HG03457 (cell line): ENCODE data around the gene MFAP5.
"Not testable (repeated sequence)": the region's sequence is repeated elsewhere in the genome, so short reads cannot be mapped to it uniquely, and the experiment has no call there.

Experiments
- ATAC-seq: cut with Tn5 transposase; IDR thresholded peaks from one replicate; pipeline ENCODE4 v1.9.1; 2021; ENCODE audit warnings: moderate number of reproducible peaks; ENCODE audit not compliant: unreplicated experiment

MFAP5 gene

DNA sequence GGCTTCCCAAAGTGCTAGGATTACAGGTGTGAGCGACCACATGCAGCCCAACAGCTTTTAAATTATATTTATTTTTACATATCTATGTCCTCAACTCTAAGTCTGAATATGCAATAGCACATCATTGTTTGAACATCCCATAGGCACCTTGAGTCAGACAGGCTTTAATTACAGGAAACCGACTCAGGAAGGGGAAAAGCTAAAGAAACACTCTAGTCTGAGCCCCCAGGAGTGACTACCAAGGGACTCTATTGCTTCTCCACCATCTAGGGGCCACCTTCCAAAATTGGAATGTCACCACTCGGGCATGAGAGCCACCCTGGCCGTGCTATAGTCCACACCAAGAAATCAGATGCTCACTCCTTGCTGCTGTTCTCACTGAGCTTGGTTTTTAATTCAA, 14.0 kb upstream of the MFAP5 start:
- ATAC-seq, result no peak

GRCh38 chr12:8675591-8676036, 13.0 kb upstream of the MFAP5 start:
- ATAC-seq, result no peak

DNA sequence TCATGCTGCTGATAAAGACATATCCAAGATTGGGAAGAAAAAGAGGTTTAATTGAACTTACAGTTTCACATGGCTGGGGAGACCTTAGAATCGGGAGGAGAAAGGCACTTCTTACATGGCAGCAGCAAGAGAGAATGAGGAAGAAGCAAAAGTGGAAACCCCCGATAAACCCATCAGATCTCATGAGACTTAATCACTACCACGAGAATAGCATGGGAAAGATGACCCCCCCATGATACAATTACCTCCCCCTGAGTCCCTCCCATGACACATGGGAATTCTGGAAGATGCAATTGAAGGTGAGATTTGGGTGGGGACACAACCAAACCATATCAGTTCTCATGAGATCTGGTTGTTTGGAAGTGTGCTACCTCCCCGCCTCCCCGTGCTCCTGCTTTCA, 9.8 kb upstream of the MFAP5 start:
- ATAC-seq, result no peak

DNA sequence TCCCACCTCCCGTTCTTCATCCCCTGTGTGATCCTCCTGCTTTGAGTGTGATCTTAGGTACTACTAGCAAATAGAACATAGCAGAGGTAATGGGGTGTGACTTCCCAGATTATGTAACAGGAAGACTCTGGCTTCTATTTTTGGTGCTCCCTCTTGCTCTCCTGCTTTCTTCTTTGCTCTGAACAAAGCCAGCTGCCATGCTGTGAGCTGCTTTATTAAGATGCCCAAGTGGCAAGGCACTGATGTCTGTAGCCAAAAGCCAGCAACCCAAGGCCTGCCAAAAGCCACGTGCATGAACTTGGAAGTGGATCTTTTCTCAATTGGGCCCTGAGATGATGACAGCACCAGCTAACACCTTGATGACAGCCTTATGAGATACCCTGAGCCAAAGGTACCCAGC, 5.8 kb upstream of the MFAP5 start:
- no peak for ATAC-seq

GRCh38 chr12:8667270-8667669, 4.6 kb upstream of the MFAP5 start:
- ATAC-seq, result no peak

DNA sequence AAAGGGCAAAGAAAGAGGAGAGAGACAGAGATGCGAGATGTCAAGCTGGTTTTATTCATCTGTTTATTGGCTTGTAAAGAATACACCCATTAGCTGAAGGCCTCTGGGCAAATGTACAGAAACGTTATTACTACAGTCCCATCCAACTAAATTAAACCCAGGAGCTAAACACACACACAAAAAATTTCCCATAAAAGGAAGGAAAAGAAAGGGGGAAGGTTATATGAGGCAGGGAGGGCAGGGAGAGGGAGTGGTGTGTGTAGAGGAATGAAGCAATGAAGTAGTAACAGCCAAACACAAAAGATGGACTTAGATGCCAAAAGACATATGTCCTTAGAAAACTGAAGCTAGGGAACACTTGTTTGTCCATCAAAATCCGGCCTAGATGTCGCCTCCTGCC, 3.1 kb upstream of the MFAP5 start:
- no peak for ATAC-seq

DNA sequence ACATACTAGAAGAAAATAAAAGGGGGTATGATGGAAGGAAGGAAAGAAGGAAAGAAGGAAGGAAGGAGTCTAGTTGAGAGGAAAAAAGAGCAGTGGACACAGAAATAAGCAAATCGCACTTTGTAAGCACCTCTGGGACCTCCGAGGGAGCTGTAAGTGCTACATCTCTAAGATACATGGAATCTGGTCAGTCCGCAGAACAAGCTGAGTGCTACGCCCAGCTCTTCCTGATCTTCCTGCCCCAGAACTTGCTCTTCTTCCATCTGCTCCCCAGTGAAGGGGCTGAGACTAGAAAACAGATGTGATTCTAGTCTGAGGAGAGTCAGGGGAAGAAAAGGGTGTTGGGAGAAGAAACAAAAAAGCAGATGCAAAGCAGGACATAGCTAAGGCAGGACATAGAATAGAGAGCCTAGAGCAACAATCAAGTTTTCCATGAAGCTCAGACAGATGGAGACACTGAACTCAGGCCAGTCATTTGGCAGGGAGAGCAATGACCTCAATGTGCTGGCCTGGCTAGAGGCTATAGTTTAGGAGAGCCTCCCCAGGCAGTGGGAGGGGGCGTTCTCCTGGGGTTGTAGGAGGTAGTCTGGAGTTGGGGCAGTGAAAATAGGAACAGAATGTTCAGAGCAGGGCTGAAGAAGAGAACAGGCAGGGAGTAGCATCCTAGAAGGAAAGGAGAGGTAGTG, 1.7 kb upstream of the MFAP5 start:
- no peak for ATAC-seq

GRCh38 chr12:8661751-8662150, 875 bp downstream of the MFAP5 start:
- ATAC-seq, result no peak

- ATAC-seq, result no peak
Measured at GRCh38 chr12:8661016-8661415, 1.6 kb downstream of the MFAP5 start.

DNA sequence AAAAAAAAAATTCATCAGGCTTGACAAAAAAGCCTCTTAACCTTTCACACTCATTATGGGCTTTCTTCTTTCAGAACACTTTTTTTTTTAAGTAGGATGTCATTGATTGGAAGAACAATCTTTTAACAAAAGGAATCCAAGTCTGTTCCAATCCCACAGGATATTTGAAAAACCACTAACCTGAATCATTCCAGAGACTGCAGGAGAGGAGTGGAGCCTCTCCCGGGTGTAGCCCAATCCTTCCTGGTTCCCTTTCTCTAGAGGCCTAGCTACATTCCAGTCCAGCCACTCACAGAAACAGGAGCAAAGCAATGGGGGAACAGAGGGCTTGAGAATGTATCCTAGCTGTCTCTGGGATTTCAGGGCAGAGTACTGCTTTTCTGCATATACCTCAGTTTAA, 4.3 kb downstream of the MFAP5 start:
- ATAC-seq, result no peak

DNA sequence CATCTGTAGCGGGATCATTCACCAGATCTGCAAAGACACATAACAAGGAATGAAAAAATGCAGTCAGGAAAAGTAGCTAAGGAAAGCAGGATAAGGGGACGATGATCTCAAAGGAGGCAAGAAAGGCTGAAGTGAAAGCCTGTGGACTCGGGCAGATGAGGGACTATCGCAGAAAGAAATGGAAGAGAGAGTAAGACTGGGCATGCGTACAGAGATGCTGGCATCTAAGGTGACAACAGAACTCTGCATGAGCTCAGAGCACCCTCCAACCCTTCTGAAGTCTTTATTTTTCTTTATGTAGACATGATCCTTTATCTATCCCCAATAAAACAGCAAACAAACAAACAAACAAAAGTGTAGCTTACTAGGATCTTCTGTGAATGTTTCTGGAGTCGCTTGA, 7.2 kb downstream of the MFAP5 start:
- ATAC-seq, result no peak

DNA sequence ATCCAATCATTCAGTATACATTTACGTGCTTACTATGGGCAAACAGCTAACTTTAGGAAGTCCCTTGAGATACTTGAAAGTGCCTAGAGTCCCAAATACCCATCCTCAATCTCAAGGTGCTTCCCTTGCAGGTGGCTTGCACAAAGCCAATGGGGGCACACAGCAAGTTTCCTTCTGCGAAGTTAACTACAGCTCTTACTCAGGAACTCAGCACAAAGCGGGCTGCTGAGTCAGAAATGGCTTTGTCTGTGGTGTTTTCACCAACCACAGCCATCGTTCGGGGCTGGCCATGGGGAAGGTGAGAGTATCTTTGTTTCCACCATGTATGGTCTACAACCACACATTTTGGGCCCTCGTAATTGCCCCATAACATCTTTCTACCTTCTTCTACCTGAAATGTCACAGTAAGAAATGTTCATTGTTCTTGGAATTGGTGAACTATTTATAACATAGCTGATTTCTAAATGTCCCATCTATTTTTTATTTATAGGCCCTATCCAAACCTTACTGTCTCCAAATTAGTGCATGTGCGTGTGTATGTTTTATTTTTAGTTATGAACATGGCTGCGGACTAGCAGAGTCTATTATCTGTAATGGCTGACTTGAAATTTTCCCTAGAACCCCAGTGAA, 13.9 kb downstream of the MFAP5 start:
- peak; percentile 70 for ATAC-seq

DNA sequence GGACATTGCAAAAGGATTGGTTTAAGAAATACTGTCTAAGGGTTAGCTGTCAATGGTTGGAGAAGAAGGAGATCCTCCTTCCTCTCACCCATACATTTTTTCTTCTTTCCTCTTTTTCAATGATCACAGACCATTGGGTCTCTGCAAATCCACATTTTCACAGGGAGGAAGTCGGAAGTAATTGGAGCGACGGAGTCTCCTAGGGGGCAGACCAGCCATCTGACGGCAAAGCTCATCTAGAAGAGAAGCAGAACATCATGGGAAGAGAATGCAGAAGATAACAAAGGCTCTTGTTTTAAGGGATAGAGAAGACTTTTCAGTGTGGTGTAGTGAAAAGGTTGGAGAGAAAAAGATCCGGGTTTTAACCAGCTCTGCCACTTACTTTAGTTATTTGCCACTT, 14.7 kb downstream of the MFAP5 start:
- no peak for ATAC-seq

DNA sequence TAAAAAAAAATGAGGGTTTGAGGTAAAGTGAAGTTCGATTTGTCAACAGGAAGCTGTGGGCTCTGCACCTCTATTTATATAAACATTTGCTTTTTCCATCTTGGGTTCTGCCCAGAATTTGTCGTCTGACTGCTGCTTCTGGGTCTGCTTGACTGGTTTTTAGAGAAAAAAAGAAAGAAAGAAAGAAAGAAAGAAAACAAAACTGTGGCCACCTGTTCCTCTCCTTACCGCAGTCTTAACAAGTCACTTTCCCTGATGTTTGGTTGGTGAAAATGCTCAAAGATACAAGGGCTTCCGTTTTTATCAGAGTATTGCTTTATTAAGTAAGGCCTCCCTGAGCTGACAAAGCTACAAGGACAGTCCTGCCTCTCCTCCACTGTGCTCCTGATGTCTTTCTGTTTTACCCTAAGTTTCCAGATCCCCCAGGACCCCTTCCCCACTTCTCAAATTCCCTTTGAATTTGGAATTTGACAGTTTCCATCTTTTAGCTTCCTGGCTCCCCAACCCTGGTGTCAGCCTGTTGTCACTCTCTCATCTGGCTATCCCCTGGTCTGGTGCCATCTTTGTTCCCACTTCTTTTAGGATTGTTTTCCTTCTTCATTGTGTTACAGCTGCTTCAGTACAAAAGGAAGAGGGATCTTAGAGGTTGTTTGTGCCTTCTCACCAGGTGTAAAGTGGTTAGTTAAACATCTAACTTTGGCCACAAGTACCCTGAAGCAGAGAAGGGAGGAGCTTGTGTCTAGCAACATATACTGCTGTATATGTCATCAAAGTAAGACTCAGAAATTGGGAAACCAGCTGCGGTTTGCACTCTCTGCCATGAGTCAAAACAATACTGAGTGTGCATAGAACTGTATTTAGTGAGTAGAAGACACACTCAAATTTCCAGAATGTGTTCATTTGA, 18.0 kb downstream of the MFAP5 start:
- ATAC-seq, result peak; percentile 37

DNA sequence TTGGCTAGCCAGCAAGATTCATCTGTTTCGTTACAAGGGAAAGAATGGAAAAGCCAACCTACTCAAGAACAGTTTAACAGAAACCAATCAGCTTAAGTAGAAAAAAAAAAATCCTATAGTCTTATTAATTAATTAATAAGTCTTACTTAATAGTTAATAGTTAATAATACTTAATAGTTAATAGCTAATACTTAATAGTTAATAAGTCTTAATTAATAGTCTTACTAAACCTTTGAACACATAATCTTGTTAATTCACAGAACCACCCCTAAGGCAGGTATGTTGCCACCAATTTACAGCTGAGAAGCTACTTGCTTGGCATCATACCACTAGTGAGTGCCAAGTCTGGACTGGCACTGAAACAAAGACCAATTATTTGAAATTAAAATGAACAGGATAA, 19.9 kb downstream of the MFAP5 start:
- ATAC-seq, result no peak

- ATAC-seq, result no peak
Measured at GRCh38 chr12:8639936-8640335, 22.7 kb downstream of the MFAP5 start.

GRCh38 chr12:8638951-8639350, 23.7 kb downstream of the MFAP5 start:
- no peak for ATAC-seq

GRCh38 chr12:8637666-8638065, 25.0 kb downstream of the MFAP5 start:
- no peak for ATAC-seq

DNA sequence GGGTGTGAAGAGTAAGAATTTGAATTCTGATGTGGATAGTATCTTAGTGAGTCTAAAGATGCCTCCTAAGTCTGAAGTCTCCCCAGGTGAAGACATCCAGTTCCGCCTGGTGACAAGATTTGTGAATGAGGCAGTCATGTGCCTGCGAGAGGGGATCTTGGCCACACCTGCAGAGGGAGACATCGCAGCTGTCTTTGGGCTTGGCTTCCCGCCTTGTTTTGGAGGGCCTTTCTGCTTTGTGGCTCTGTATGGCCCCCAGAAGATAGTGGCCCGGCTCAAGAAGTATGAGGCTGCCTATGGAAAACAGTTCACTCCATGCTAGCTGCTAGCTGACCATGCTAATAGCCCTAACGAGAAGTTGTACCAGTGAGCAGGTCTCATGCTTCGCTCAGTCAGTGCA, 25.4 kb downstream of the MFAP5 start:
- no peak for ATAC-seq

- no peak for ATAC-seq
Measured at GRCh38 chr12:8636581-8636980, 26.0 kb downstream of the MFAP5 start.

- not testable (repeated sequence) for ATAC-seq
Measured at GRCh38 chr12:8636007-8636346, 26.6 kb downstream of the MFAP5 start.
